GM18507 (cell line): ENCODE measurements around the gene SAMD11.
"Not testable (repeated sequence)": the region's sequence is repeated elsewhere in the genome, so short reads cannot be mapped to it uniquely, and the experiment has no call there.

Source experiments
- DNase-seq: peaks from one replicate; pipeline ENCODE4 v3.0.0; 2011; ENCODE audit warnings: low read depth; ENCODE audit not compliant: insufficient read length; ENCODE audit errors: extremely low spot score
- FAIRE-seq: peaks from 2 replicates; lab custom pipeline; 2011; peaks lifted over from hg19 to GRCh38; lab: Jason Lieb, UNC

The SAMD11 gene

GRCh38 chr1:923131-923990, at the start of gene SAMD11:
TSS of gene SAMD11 (plus strand) at chr1:923923. CDS start at chr1:924432, 509 bp downstream.
- DNase-seq (no peak), FAIRE-seq (no peak)

GRCh38 chr1:876428-877208, 47.1 kb upstream of the SAMD11 start:
- not testable (repeated sequence) for DNase-seq, FAIRE-seq

- not testable (repeated sequence) for DNase-seq, FAIRE-seq
These were observed 46.3 kb upstream of the SAMD11 start for GRCh38 chr1:877209-877986.

GRCh38 chr1:880511-880910, 43.2 kb upstream of the SAMD11 start:
- FAIRE-seq, DNase-seq: not testable (repeated sequence)

GRCh38 chr1:880915-881314, 42.8 kb upstream of the SAMD11 start:
- not testable (repeated sequence) for DNase-seq, FAIRE-seq

- no peak for FAIRE-seq
- DNase-seq, result no peak
These were observed 37.4 kb upstream of the SAMD11 start for GRCh38 chr1:886311-886710.

- FAIRE-seq (no peak), DNase-seq (no peak)
These were observed 37.0 kb upstream of the SAMD11 start for GRCh38 chr1:886760-887159.

- DNase-seq (no peak), FAIRE-seq (no peak)
These were observed 35.4 kb upstream of the SAMD11 start for GRCh38 chr1:888297-888696.

GRCh38 chr1:889774-890173, 33.9 kb upstream of the SAMD11 start:
- not testable (repeated sequence) for FAIRE-seq, DNase-seq

GRCh38 chr1:890234-890633, 33.5 kb upstream of the SAMD11 start:
- not testable (repeated sequence) for FAIRE-seq, DNase-seq

- FAIRE-seq (no peak), DNase-seq (no peak)
These were observed 33.1 kb upstream of the SAMD11 start for GRCh38 chr1:890661-891060.

GRCh38 chr1:897226-897625, 26.5 kb upstream of the SAMD11 start:
- FAIRE-seq (no peak), DNase-seq (no peak)

GRCh38 chr1:897951-898350, 25.8 kb upstream of the SAMD11 start:
- not testable (repeated sequence) for FAIRE-seq, DNase-seq

GRCh38 chr1:899636-900317, 23.9 kb upstream of the SAMD11 start:
- no peak for FAIRE-seq
- no peak for DNase-seq

GRCh38 chr1:901108-901859, 22.4 kb upstream of the SAMD11 start:
- no peak for DNase-seq
- FAIRE-seq, result no peak

- FAIRE-seq (no peak), DNase-seq (no peak)
These were observed 20.9 kb upstream of the SAMD11 start for GRCh38 chr1:902802-903201.

- FAIRE-seq, result no peak
- DNase-seq, result no peak
These were observed 20.4 kb upstream of the SAMD11 start for GRCh38 chr1:903305-903704.

- FAIRE-seq (no peak), DNase-seq (no peak)
These were observed 19.9 kb upstream of the SAMD11 start for GRCh38 chr1:903721-904271.
